ENCODE results near the gene CCDC38.
"Not testable (repeated sequence)": the region's sequence is repeated elsewhere in the genome, so short reads cannot be mapped to it uniquely, and the experiment has no call there.

CCDC38 gene

GRCh38 chr12:95848575-95849388, 93.6 kb downstream of the CCDC38 start:
- Histone ChIP-seq H3K4me3 (ENCODE audit: low read depth, low read length) (no peak overlapping the region), H3K27me3 (peaks cover 52% of the 10 kb centered on the region)
- DNase-seq = no peak

GRCh38 chr12:95842426-95842825, 100.0 kb downstream of the CCDC38 start:
- H3K27me3 ChIP-seq = peaks cover 20% of the 10 kb centered on the region
- H3K4me3 ChIP-seq (ENCODE audit: low read depth, low read length); H3K36me3 ChIP-seq; H3K4me1 ChIP-seq; DNase-seq; H3K9me3 ChIP-seq: not testable (repeated sequence)

More at GRCh38 chr12:95848575-95849388, 93.6 kb downstream of the CCDC38 start:
- H3K36me3 ChIP-seq = no peaks in the 10 kb centered on the region
- no peaks in the 10 kb centered on the region for H3K9me3 ChIP-seq
- H3K4me1 ChIP-seq = no peaks in the 10 kb centered on the region
- TF ChIP-seq CTCF (IDR thresholded peaks at IDR 0.05; ENCODE audit: low read depth, low read length) = peak; percentile 31

- no peak overlapping the region for H3K4me3 ChIP-seq (ENCODE audit: low read depth, low read length)
- no peaks in the 10 kb centered on the region for H3K36me3 ChIP-seq
- H3K27me3 ChIP-seq = peaks cover 14% of the 10 kb centered on the region
- TF ChIP-seq CTCF (IDR thresholded peaks at IDR 0.05; ENCODE audit: low read depth, low read length) = no peak
- H3K4me1 ChIP-seq = peaks cover 2% of the 10 kb centered on the region; the same call in 1 of the 2 replicates
- no peaks in the 10 kb centered on the region for H3K9me3 ChIP-seq
- DNase-seq = no peak
Observed at GRCh38 chr12:95838125-95838524, 104.3 kb downstream of the CCDC38 start.

- Histone ChIP-seq H3K9me3 (no peaks in the 10 kb centered on the region), H3K4me3 (ENCODE audit: low read depth, low read length) (no peak overlapping the region), H3K4me1 (peaks cover 2% of the 10 kb centered on the region; the same call in 1 of the 2 replicates), H3K36me3 (no peaks in the 10 kb centered on the region), H3K27me3 (peaks cover 15% of the 10 kb centered on the region)
- DNase-seq = no peak
- TF ChIP-seq CTCF (IDR thresholded peaks at IDR 0.05; ENCODE audit: low read depth, low read length) = no peak
Observed at GRCh38 chr12:95837240-95838038, 105.0 kb downstream of the CCDC38 start.

- Histone ChIP-seq H3K9me3 (no peaks in the 10 kb centered on the region), H3K27me3 (peaks cover 16% of the 10 kb centered on the region), H3K36me3 (no peaks in the 10 kb centered on the region), H3K4me3 (ENCODE audit: low read depth, low read length) (no peak overlapping the region), H3K4me1 (peaks cover 2% of the 10 kb centered on the region; the same call in 1 of the 2 replicates)
- TF ChIP-seq CTCF (IDR thresholded peaks at IDR 0.05; ENCODE audit: low read depth, low read length) = no peak
- DNase-seq = no peak
Observed at GRCh38 chr12:95836630-95837239, 105.7 kb downstream of the CCDC38 start.

GRCh38 chr12:95836185-95836609, 106.2 kb downstream of the CCDC38 start:
- no peak for TF ChIP-seq CTCF (IDR thresholded peaks at IDR 0.05; ENCODE audit: low read depth, low read length)
- DNase-seq = no peak
- H3K4me1 ChIP-seq = peaks cover 2% of the 10 kb centered on the region; the same call in 1 of the 2 replicates
- H3K36me3 ChIP-seq = no peaks in the 10 kb centered on the region
- H3K9me3 ChIP-seq = no peaks in the 10 kb centered on the region
- H3K4me3 ChIP-seq (ENCODE audit: low read depth, low read length) = no peak overlapping the region
- peaks cover 16% of the 10 kb centered on the region for H3K27me3 ChIP-seq

Data from BE2C (cell line).